Measurements from ENCODE around the gene MAN2C1.
"Not testable (repeated sequence)": the region's sequence is repeated elsewhere in the genome, so short reads cannot be mapped to it uniquely, and the experiment has no call there.

GRCh38 chr15:75383986-75384385 is 15.6 kb upstream of the MAN2C1 start:
- not testable (repeated sequence) for TF ChIP-seq EZH2 (IDR thresholded peaks at IDR 0.05; ENCODE audit: insufficient read depth, poor library complexity, severe bottlenecking); EZH2phosphoT487 (IDR thresholded peaks at IDR 0.05; ENCODE audit: insufficient read depth, low read depth)

Data from GM23248 (cell line).